HCT116 (cell line): Measurements from ENCODE around the gene SETX. TPM values are rescaled to one million over a fixed set of nuclear protein-coding genes. Genes with fewer than 3 reads are reported as not detected.

ENCODE experiments used
- ATAC-seq: fragments of 200-7000 bp; cut with Tn5 transposase; 2 replicates; pipeline ENCODE4 v1.9.1; 2020; ENCODE audit warnings: mild to moderate bottlenecking, moderate library complexity
- BruUV-seq: library from RNA; stranded (reverse); fragments of 400-500 nt; replicated peaks from 2 replicates; lab custom pipeline; 2021; lab: Mats Ljungman, UMichigan
- CTCF ChIA-PET: fragments of 300-600 bp; sonication (Branson Sonifier 250); formaldehyde crosslinking; loops from one replicate; lab custom pipeline; 2021; ENCODE audit warnings: antibody characterized with exemption; lab: Charles Lee
- POLR2A ChIA-PET: fragments of 300-600, 350-600 bp; sonication (Branson Sonifier 250); formaldehyde crosslinking; loops from one replicate; lab custom pipeline; 2021; ENCODE audit warnings: antibody characterized with exemption; lab: Charles Lee
- RAD21 ChIA-PET, 2 experiments: fragments of 300-600 bp; sonication (Branson Sonifier 250); formaldehyde crosslinking; loops; one replicate each; lab custom pipeline; 2023; ENCODE audit warnings: low total read pairs in 2 of 2; ENCODE audit not compliant: uncharacterized antibody in 2 of 2, unreplicated experiment in 2 of 2, low non-redundant PET in 1 of 2; lab: Charles Lee
- DNase-seq: peaks from one replicate; pipeline ENCODE4 v3.0.0-alpha.2; 2010; ENCODE audit warnings: low read depth, low spot score
- H2AFZ ChIP-seq: fragments of 200-600 bp; shearing (Covaris generic), sonication (generic); 2 replicates; pipeline ENCODE4 v1.6.1; 2017; ENCODE audit warnings: low read depth, mixed run types, mixed read lengths, antibody characterized with exemption, low read length; ENCODE audit not compliant: poor library complexity, severe bottlenecking
- H3K27ac ChIP-seq: 2 replicates; pipeline ENCODE4 v1.5.1; 2012; ENCODE audit warnings: low read depth, low read length
- H3K27me3 ChIP-seq: fragments of 200-600 bp; sonication (generic); 2 replicates; pipeline ENCODE4 v1.6.1; 2016; ENCODE audit warnings: mixed run types, low read length, mixed read lengths; ENCODE audit not compliant: insufficient read depth
- H3K36me3 ChIP-seq, 2 experiments: fragments of 200-500 bp in 1 of 2; fragments of 200-600 bp in 1 of 2; sonication (Bioruptor generic) in 1 of 2; sonication (generic) in 1 of 2; 2 replicates each; pipeline versions ENCODE4 v1.5.1 to v1.6.1; 2014 to 2016; ENCODE audit warnings: low read length in 2 of 2, inconsistent platforms in 1 of 2, mixed read lengths in 1 of 2, mixed run types in 1 of 2; ENCODE audit not compliant: insufficient read depth in 2 of 2, control insufficient read depth in 1 of 2
- H3K4me1 ChIP-seq, 2 experiments: fragments of 200-600 bp in 1 of 2; sonication (generic) in 1 of 2; 2 replicates each; pipeline versions ENCODE4 v1.5.1 to v1.6.1; 2012 to 2017; ENCODE audit warnings: low read length in 2 of 2, inconsistent platforms in 1 of 2, mild to moderate bottlenecking in 1 of 2, mixed read lengths in 1 of 2, mixed run types in 1 of 2, moderate library complexity in 1 of 2; ENCODE audit not compliant: insufficient read depth in 2 of 2, control insufficient read depth in 1 of 2
- H3K4me2 ChIP-seq: fragments of 200-600 bp; sonication (generic); 2 replicates; pipeline ENCODE4 v1.6.1; 2017; ENCODE audit warnings: mixed run types, low read length, mixed read lengths
- H3K4me3 ChIP-seq, 2 experiments: fragments of 200-600 bp in 1 of 2; sonication (generic) in 1 of 2; replicated peaks in 1 of 2; 2 replicates each; pipeline ENCODE4 v1.5.1; 2011 to 2016; ENCODE audit warnings: low read length in 2 of 2, control low read depth in 1 of 2, low read depth in 1 of 2, mild to moderate bottlenecking in 1 of 2, mixed read lengths in 1 of 2, mixed run types in 1 of 2
- H3K79me2 ChIP-seq: fragments of 200-600 bp; sonication (generic); 2 replicates; pipeline ENCODE4 v1.6.1; 2017; ENCODE audit warnings: mild to moderate bottlenecking, mixed run types, low read length, moderate library complexity, mixed read lengths; ENCODE audit not compliant: insufficient read depth
- H3K9ac ChIP-seq: fragments of 200-600 bp; sonication (generic); 2 replicates; pipeline ENCODE4 v1.6.1; 2016; ENCODE audit warnings: low read length, mixed read lengths
- H3K9me2 ChIP-seq: fragments of 200-600 bp; sonication (generic), shearing (Covaris generic); 2 replicates; pipeline ENCODE4 v1.6.1; 2017; ENCODE audit warnings: mixed run types, mild to moderate bottlenecking, moderate library complexity; ENCODE audit not compliant: insufficient read depth
- H3K9me3 ChIP-seq, 2 experiments: fragments of 200-500 bp in 1 of 2; fragments of 200-600 bp in 1 of 2; sonication (Bioruptor generic) in 1 of 2; sonication (generic) in 1 of 2; 2 replicates each; pipeline ENCODE4 v1.6.1; 2014 to 2017; ENCODE audit warnings: low read length in 2 of 2, mixed read lengths in 2 of 2, inconsistent platforms in 1 of 2, low read depth in 1 of 2, mild to moderate bottlenecking in 1 of 2, mixed run types in 1 of 2, moderate library complexity in 1 of 2; ENCODE audit not compliant: control insufficient read depth in 1 of 2, insufficient read depth in 1 of 2
- H4K20me1 ChIP-seq: fragments of 200-600 bp; sonication (generic), shearing (Covaris generic); 2 replicates; pipeline ENCODE4 v1.6.1; 2017; ENCODE audit warnings: mixed run types, mild to moderate bottlenecking, moderate library complexity; ENCODE audit not compliant: insufficient read depth
- CBX3 ChIP-seq: IDR thresholded peaks from 2 replicates; pipeline ENCODE4 v1.6.1; 2012; ENCODE audit warnings: low read depth
- CEBPB ChIP-seq: IDR thresholded peaks from 2 replicates; pipeline ENCODE4 v1.6.1; 2012; ENCODE audit warnings: low read depth
- CTCF ChIP-seq, 3 experiments: fragments of 200-600 bp in 1 of 3; sonication (generic) in 1 of 3; IDR thresholded peaks in 2 of 3; conservative IDR thresholded peaks in 1 of 3; 2 replicates each; pipeline ENCODE4 v1.5.1; 2012 to 2017; ENCODE audit warnings: low read depth in 2 of 3, low read length in 2 of 3, antibody characterized with exemption in 1 of 3, borderline replicate concordance in 1 of 3, control low read depth in 1 of 3, mild to moderate bottlenecking in 1 of 3, mixed read lengths in 1 of 3, mixed run types in 1 of 3, moderate library complexity in 1 of 3; ENCODE audit not compliant: insufficient read depth in 1 of 3
- ELF1 ChIP-seq: IDR thresholded peaks from 2 replicates; pipeline ENCODE4 v1.6.1; 2012; ENCODE audit warnings: low read depth, borderline replicate concordance
- EZH2 ChIP-seq: fragments of 200-600 bp; sonication (generic); IDR thresholded peaks from 2 replicates; pipeline ENCODE4 v1.6.1; 2017; ENCODE audit warnings: antibody characterized with exemption, mixed run types
- JUND ChIP-seq: IDR thresholded peaks from 2 replicates; pipeline ENCODE4 v1.6.1; 2012
- MAX ChIP-seq: IDR thresholded peaks from 2 replicates; pipeline ENCODE4 v1.6.1; 2012
- POLR2A ChIP-seq: IDR thresholded peaks from 2 replicates; pipeline ENCODE4 v1.7.0; 2011; ENCODE audit warnings: borderline replicate concordance; ENCODE audit not compliant: insufficient read depth, insufficient read length; ENCODE audit errors: extremely low read depth
- POLR2AphosphoS5 ChIP-seq: IDR thresholded peaks from 2 replicates; pipeline ENCODE4 v1.6.1; 2011; ENCODE audit warnings: mild to moderate bottlenecking, low read depth, low read length, moderate library complexity
- REST ChIP-seq: IDR thresholded peaks from 2 replicates; pipeline ENCODE4 v1.6.1; 2012; ENCODE audit warnings: low read depth
- SP1 ChIP-seq: IDR thresholded peaks from 2 replicates; pipeline ENCODE4 v1.6.1; 2012; ENCODE audit warnings: low read depth
- SRF ChIP-seq: IDR thresholded peaks from 2 replicates; pipeline ENCODE4 v1.6.1; 2012; ENCODE audit warnings: low read depth
- YY1 ChIP-seq: IDR thresholded peaks from 2 replicates; pipeline ENCODE4 v1.6.1; 2011; ENCODE audit warnings: low read length, low read depth, moderate library complexity, mild to moderate bottlenecking; ENCODE audit not compliant: insufficient replicate concordance; ENCODE audit errors: extremely low read depth
- ZBTB33 ChIP-seq: IDR thresholded peaks from 2 replicates; pipeline ENCODE4 v1.6.1; 2011; ENCODE audit warnings: mild to moderate bottlenecking, low read length, moderate library complexity; ENCODE audit not compliant: insufficient replicate concordance; ENCODE audit errors: extremely low read depth
- ZFX ChIP-seq: fragments of 450-650 bp; IDR thresholded peaks from 2 replicates; pipeline ENCODE4 v1.6.1; 2017
- intact Hi-C: fragments of 100-400 bp; cut with micrococcal nuclease; formaldehyde crosslinking; loops from 2 replicates; pipeline ENCODE4 v1.10.0; 2022
- total RNA-seq: library from RNA; stranded (reverse); gene quantifications from one replicate; pipeline ENCODE4 v1.2.1, GENCODE V29; 2021; ENCODE audit not compliant: unreplicated experiment

Gene SETX
- total RNA-seq, 1 experiment from 2014 or later, result 38.5 TPM

- TF ChIP-seq CTCF (IDR thresholded peaks at IDR 0.05 in 2 of 3, conservative IDR thresholded peaks at IDR 0.05 in 1 of 3; ENCODE audit: borderline replicate concordance in 1 of 3, insufficient read depth in 1 of 3, low read depth in 2 of 3, low read length in 2 of 3) (no peak), SP1 (no peak), EZH2 (no peak), POLR2AphosphoS5 (no peak), POLR2A (no peak), REST (no peak), SRF (no peak), ELF1 (no peak), YY1 (no peak), MAX (no peak)
These were observed 27.2 kb downstream of the SETX start (continued) for GRCh38 chr9:132327537-132327936.

GRCh38 chr9:132324425-132324824, 30.4 kb downstream of the SETX start:
- Histone ChIP-seq H3K27ac (no peak overlapping the region), H3K4me1 (no peaks in the 10 kb centered on the region), H3K27me3 (no peaks in the 10 kb centered on the region), H3K9me2 (no peaks in the 10 kb centered on the region), H3K36me3 (peaks cover 16 to 38% of the 10 kb centered on the region in 2 experiments), H3K4me3 (no peak overlapping the region), H3K4me2 (no peak overlapping the region), H3K9ac (no peak overlapping the region), H3K79me2 (peaks cover 36% of the 10 kb centered on the region), H4K20me1 (no peaks in the 10 kb centered on the region), H3K9me3 (no peaks in the 10 kb centered on the region), H2AFZ (no peak overlapping the region)
- ChIA-PET POLR2A (no interaction called here), RAD21 (no interaction called here), CTCF (no interaction called here)
- ATAC-seq (no peak), DNase-seq (no peak)
- BruUV-seq, result no TSS peak
- intact Hi-C loops, result no loop called here
- no peak for TF ChIP-seq POLR2AphosphoS5
- no peak for TF ChIP-seq POLR2A
- no peak for TF ChIP-seq ZBTB33
- TF ChIP-seq CEBPB, result no peak
- TF ChIP-seq YY1, result no peak
- TF ChIP-seq ZFX, result no peak
- no peak for TF ChIP-seq CBX3
- TF ChIP-seq JUND, result no peak
- TF ChIP-seq EZH2, result no peak
- no peak for TF ChIP-seq CTCF (IDR thresholded peaks at IDR 0.05 in 2 of 3, conservative IDR thresholded peaks at IDR 0.05 in 1 of 3; ENCODE audit: borderline replicate concordance in 1 of 3, insufficient read depth in 1 of 3, low read depth in 2 of 3, low read length in 2 of 3)
